GM12878 (cell line): ENCODE measurements around the gene CNN1.

Source experiments
- ASH2L ChIP-seq: fragments of 300-600, 200-600 bp; sonication (generic); IDR thresholded peaks from 2 replicates; pipeline ENCODE4 v1.6.1; 2017; ENCODE audit warnings: low read depth, mild to moderate bottlenecking, borderline replicate concordance
- BHLHE40 ChIP-seq, 2 experiments: fragments of 450-650 bp in 1 of 2; IDR thresholded peaks; 2 replicates each; pipeline ENCODE4 v1.6.1; 2011 to 2017; ENCODE audit warnings: low read depth in 2 of 2, borderline replicate concordance in 1 of 2, improper control_type of control experiment in 1 of 2, low read length in 1 of 2, mild to moderate bottlenecking in 1 of 2
- CHD2 ChIP-seq: IDR thresholded peaks from 2 replicates; pipeline ENCODE4 v1.6.1; 2011; ENCODE audit warnings: low read depth, low read length, improper control_type of control experiment, borderline replicate concordance
- EP300 ChIP-seq, 2 experiments: fragments of 150-350 bp in 1 of 2; IDR thresholded peaks; 2 replicates each; pipeline ENCODE4 v1.6.1; 2011 to 2012; ENCODE audit warnings: low read depth in 2 of 2, low read length in 2 of 2, borderline replicate concordance in 1 of 2, improper control_type of control experiment in 1 of 2, inconsistent platforms in 1 of 2; ENCODE audit not compliant: control insufficient read depth in 1 of 2
- EZH2 ChIP-seq: IDR thresholded peaks from 2 replicates; pipeline ENCODE4 v1.6.1; 2012; ENCODE audit warnings: low read depth, mild to moderate bottlenecking, control low read depth, inconsistent platforms, low read length, borderline replicate concordance; ENCODE audit not compliant: control insufficient read depth
- GABPA ChIP-seq: IDR thresholded peaks from 2 replicates; pipeline ENCODE4 v1.6.1; 2014; ENCODE audit warnings: antibody characterized with exemption, low read depth, mild to moderate bottlenecking, inconsistent platforms
- JUND ChIP-seq: IDR thresholded peaks from 2 replicates; pipeline ENCODE4 v1.6.1; 2012; ENCODE audit warnings: low read depth, mild to moderate bottlenecking, low read length, improper control_type of control experiment, moderate library complexity
- KDM1A ChIP-seq: fragments of 200-600 bp; sonication (generic); IDR thresholded peaks from 2 replicates; pipeline ENCODE4 v1.6.1; 2016; ENCODE audit warnings: borderline replicate concordance
- TARDBP ChIP-seq: IDR thresholded peaks from 2 replicates; pipeline ENCODE4 v1.6.1; 2016; ENCODE audit warnings: borderline replicate concordance
- ZNF274 ChIP-seq: IDR thresholded peaks from one replicate; pipeline ENCODE4 v1.8.0; 2011; ENCODE audit not compliant: insufficient read length, insufficient read depth
- TF ChIP-seq, protein P1 (sequence below): fragments of 450-650 bp; IDR thresholded peaks from 2 replicates; pipeline ENCODE4 v1.6.1; 2018; ENCODE audit warnings: mild to moderate bottlenecking, low read depth, moderate library complexity; ENCODE audit not compliant: partially characterized antibody
- TF ChIP-seq, protein P2 (sequence below): fragments of 450-650 bp; IDR thresholded peaks from 2 replicates; pipeline ENCODE4 v1.6.1; 2017; ENCODE audit warnings: mild to moderate bottlenecking, low read depth, inconsistent platforms; ENCODE audit not compliant: poor library complexity, severe bottlenecking
- TF ChIP-seq, protein P3 (sequence below), 3 experiments: IDR thresholded peaks in 2 of 3; conservative IDR thresholded peaks in 1 of 3; 2 replicates each; pipeline ENCODE4 v1.5.1; 2011; ENCODE audit warnings: low read depth in 3 of 3, low read length in 3 of 3, mild to moderate bottlenecking in 3 of 3, control low read depth in 2 of 3, moderate library complexity in 2 of 3, inconsistent platforms in 1 of 3, mixed read lengths in 1 of 3; ENCODE audit not compliant: control insufficient read depth in 2 of 3, insufficient read depth in 1 of 3; ENCODE audit errors: extremely low read depth in 1 of 3
- TF ChIP-seq, protein P4 (sequence below): IDR thresholded peaks from 2 replicates; pipeline ENCODE4 v1.6.1; 2012; ENCODE audit warnings: low read depth, low read length, improper control_type of control experiment

DNA sequence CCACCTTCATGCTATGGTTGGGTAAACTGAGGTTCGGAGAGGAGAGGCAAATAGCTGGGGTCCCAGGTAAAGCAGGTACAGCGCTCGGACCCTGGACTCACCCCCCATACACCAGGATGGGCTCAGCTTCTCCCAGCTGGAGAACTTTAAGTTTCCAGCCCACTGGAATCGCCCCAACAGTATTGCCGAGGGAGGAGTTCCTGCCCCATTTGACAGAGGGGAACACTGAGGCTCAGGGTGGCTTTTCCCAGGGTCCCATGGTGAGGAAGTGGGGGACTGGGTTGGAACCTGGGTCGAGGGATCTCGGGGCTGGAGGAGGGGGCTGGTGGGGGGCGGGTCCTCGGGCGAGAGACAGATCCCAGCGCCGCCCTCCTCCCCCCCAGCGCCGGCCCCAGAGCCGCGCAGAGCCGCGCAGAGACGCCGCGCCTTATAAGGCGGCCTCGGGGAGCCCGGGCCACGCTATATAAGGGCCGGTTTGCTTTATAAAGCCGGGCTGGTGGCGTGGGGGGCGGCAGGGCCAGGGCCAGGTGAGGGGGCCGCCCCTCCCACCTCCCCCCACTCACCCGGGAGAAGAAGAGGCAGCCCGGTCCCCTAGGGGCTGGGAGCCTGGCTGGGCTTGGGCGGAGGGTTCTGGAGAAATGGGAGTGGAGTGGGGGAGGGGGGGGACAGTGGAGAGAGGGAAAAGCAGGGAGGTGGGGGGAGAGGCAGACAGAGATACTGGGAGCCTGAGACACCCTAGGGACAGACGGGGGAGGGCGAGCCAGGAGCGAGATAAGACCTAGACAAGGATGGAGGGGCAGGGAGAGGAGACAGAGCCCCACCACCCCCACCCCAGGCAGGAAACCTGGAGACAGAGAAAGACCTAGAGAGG, 1.1 kb downstream of the CNN1 start:
- TF ChIP-seq, protein P1, sequence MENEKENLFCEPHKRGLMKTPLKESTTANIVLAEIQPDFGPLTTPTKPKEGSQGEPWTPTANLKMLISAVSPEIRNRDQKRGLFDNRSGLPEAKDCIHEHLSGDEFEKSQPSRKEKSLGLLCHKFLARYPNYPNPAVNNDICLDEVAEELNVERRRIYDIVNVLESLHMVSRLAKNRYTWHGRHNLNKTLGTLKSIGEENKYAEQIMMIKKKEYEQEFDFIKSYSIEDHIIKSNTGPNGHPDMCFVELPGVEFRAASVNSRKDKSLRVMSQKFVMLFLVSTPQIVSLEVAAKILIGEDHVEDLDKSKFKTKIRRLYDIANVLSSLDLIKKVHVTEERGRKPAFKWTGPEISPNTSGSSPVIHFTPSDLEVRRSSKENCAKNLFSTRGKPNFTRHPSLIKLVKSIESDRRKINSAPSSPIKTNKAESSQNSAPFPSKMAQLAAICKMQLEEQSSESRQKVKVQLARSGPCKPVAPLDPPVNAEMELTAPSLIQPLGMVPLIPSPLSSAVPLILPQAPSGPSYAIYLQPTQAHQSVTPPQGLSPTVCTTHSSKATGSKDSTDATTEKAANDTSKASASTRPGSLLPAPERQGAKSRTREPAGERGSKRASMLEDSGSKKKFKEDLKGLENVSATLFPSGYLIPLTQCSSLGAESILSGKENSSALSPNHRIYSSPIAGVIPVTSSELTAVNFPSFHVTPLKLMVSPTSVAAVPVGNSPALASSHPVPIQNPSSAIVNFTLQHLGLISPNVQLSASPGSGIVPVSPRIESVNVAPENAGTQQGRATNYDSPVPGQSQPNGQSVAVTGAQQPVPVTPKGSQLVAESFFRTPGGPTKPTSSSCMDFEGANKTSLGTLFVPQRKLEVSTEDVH: no peak
- TF ChIP-seq EZH2: no peak
- TF ChIP-seq, protein P2, sequence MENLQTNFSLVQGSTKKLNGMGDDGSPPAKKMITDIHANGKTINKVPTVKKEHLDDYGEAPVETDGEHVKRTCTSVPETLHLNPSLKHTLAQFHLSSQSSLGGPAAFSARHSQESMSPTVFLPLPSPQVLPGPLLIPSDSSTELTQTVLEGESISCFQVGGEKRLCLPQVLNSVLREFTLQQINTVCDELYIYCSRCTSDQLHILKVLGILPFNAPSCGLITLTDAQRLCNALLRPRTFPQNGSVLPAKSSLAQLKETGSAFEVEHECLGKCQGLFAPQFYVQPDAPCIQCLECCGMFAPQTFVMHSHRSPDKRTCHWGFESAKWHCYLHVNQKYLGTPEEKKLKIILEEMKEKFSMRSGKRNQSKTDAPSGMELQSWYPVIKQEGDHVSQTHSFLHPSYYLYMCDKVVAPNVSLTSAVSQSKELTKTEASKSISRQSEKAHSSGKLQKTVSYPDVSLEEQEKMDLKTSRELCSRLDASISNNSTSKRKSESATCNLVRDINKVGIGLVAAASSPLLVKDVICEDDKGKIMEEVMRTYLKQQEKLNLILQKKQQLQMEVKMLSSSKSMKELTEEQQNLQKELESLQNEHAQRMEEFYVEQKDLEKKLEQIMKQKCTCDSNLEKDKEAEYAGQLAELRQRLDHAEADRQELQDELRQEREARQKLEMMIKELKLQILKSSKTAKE: no peak
- no peak for TF ChIP-seq TARDBP
- TF ChIP-seq, protein P3, sequence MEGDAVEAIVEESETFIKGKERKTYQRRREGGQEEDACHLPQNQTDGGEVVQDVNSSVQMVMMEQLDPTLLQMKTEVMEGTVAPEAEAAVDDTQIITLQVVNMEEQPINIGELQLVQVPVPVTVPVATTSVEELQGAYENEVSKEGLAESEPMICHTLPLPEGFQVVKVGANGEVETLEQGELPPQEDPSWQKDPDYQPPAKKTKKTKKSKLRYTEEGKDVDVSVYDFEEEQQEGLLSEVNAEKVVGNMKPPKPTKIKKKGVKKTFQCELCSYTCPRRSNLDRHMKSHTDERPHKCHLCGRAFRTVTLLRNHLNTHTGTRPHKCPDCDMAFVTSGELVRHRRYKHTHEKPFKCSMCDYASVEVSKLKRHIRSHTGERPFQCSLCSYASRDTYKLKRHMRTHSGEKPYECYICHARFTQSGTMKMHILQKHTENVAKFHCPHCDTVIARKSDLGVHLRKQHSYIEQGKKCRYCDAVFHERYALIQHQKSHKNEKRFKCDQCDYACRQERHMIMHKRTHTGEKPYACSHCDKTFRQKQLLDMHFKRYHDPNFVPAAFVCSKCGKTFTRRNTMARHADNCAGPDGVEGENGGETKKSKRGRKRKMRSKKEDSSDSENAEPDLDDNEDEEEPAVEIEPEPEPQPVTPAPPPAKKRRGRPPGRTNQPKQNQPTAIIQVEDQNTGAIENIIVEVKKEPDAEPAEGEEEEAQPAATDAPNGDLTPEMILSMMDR (IDR thresholded peaks at IDR 0.05 in 2 of 3, conservative IDR thresholded peaks at IDR 0.05 in 1 of 3; ENCODE audit: control insufficient read depth in 2 of 3, extremely low read depth in 1 of 3, insufficient read depth in 1 of 3, low read depth in 3 of 3, low read length in 3 of 3): no peak
- no peak for TF ChIP-seq BHLHE40 (IDR thresholded peaks at IDR 0.05; ENCODE audit: borderline replicate concordance in 1 of 2, low read depth in 2 of 2, low read length in 1 of 2)
- TF ChIP-seq ASH2L: no peak
- TF ChIP-seq KDM1A: no peak
- TF ChIP-seq JUND: no peak
- no peak for TF ChIP-seq GABPA
- TF ChIP-seq EP300 (IDR thresholded peaks at IDR 0.05; ENCODE audit: borderline replicate concordance in 1 of 2, control insufficient read depth in 1 of 2, low read depth in 2 of 2, low read length in 2 of 2): no peak
- TF ChIP-seq, protein P4, sequence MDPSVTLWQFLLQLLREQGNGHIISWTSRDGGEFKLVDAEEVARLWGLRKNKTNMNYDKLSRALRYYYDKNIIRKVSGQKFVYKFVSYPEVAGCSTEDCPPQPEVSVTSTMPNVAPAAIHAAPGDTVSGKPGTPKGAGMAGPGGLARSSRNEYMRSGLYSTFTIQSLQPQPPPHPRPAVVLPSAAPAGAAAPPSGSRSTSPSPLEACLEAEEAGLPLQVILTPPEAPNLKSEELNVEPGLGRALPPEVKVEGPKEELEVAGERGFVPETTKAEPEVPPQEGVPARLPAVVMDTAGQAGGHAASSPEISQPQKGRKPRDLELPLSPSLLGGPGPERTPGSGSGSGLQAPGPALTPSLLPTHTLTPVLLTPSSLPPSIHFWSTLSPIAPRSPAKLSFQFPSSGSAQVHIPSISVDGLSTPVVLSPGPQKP: no peak
- TF ChIP-seq ZNF274: no peak
- TF ChIP-seq CHD2: no peak
